GM23338 (cell line): ENCODE data around the gene EML1. TPM values are rescaled to one million over a fixed set of nuclear protein-coding genes. Genes with fewer than 3 reads are reported as not detected.

Experiments
- ATAC-seq: fragments of 200-7000 bp; cut with Tn5 transposase; 3 replicates; pipeline ENCODE4 v1.9.1; 2020
- DNase-seq: peaks from one replicate; pipeline ENCODE4 v3.0.0-alpha.2; 2015; ENCODE audit warnings: low spot score
- H2AFZ ChIP-seq: fragments of 200-600 bp; sonication (generic); 2 replicates; pipeline ENCODE4 v1.8.0; 2016; ENCODE audit warnings: antibody characterized with exemption, mild to moderate bottlenecking, moderate library complexity
- H3F3A ChIP-seq: fragments of 200-600 bp; sonication (generic); replicated peaks from 2 replicates; pipeline ENCODE4 v1.8.0; 2017; ENCODE audit warnings: antibody characterized with exemption, mixed run types, low read depth
- H3K27ac ChIP-seq: fragments of 200-600 bp; sonication (generic); 2 replicates; pipeline ENCODE4 v1.6.1; 2016; ENCODE audit warnings: low read depth
- H3K27me3 ChIP-seq: fragments of 200-600 bp; sonication (generic); 2 replicates; pipeline ENCODE4 v1.8.0; 2016; ENCODE audit warnings: mild to moderate bottlenecking, mixed run types, moderate library complexity; ENCODE audit not compliant: insufficient read depth
- H3K36me3 ChIP-seq: fragments of 200-600 bp; sonication (generic); 2 replicates; pipeline ENCODE4 v1.8.0; 2016; ENCODE audit warnings: mild to moderate bottlenecking; ENCODE audit not compliant: insufficient read depth
- H3K4me1 ChIP-seq: fragments of 200-600 bp; sonication (generic); 2 replicates; pipeline ENCODE4 v1.8.0; 2016; ENCODE audit warnings: mild to moderate bottlenecking, moderate library complexity; ENCODE audit not compliant: insufficient read depth
- H3K4me2 ChIP-seq: fragments of 200-600 bp; sonication (generic); 2 replicates; pipeline ENCODE4 v1.7.1; 2017; ENCODE audit warnings: mixed run types
- H3K4me3 ChIP-seq: fragments of 200-600 bp; sonication (generic); 2 replicates; pipeline ENCODE4 v1.6.1; 2016; ENCODE audit warnings: mixed run types
- H3K79me2 ChIP-seq: fragments of 200-600 bp; sonication (generic); replicated peaks from 2 replicates; pipeline ENCODE4 v1.8.0; 2017; ENCODE audit warnings: mild to moderate bottlenecking; ENCODE audit not compliant: insufficient read depth
- H3K9me2 ChIP-seq: fragments of 200-600 bp; sonication (generic); 2 replicates; pipeline ENCODE4 v1.8.0; 2017; ENCODE audit not compliant: insufficient read depth
- H4K20me1 ChIP-seq: fragments of 200-600 bp; sonication (generic); replicated peaks from 2 replicates; pipeline ENCODE4 v1.8.0; 2017; ENCODE audit warnings: mild to moderate bottlenecking; ENCODE audit not compliant: insufficient read depth
- H3K27ac Mint-ChIP-seq: 2 replicates; pipeline ENCODE4 v1.8.0; 2020; ENCODE audit warnings: inconsistent platforms, mild to moderate bottlenecking, moderate library complexity, mixed read lengths
- H3K27me3 Mint-ChIP-seq: 3 replicates; pipeline ENCODE4 v1.8.0; 2022; ENCODE audit warnings: low read depth, mild to moderate bottlenecking, moderate library complexity, mixed read lengths, inconsistent platforms; ENCODE audit not compliant: insufficient read depth, poor library complexity
- H3K36me3 Mint-ChIP-seq: 3 replicates; pipeline ENCODE4 v1.8.0; 2021; ENCODE audit warnings: low read depth, mild to moderate bottlenecking, inconsistent platforms, moderate library complexity, mixed read lengths
- H3K4me1 Mint-ChIP-seq: 3 replicates; pipeline ENCODE4 v1.8.0; 2020; ENCODE audit warnings: mild to moderate bottlenecking, inconsistent platforms, mixed read lengths
- H3K4me3 Mint-ChIP-seq: 3 replicates; pipeline ENCODE4 v1.8.0; 2021; ENCODE audit warnings: moderate library complexity, mild to moderate bottlenecking, inconsistent platforms, mixed read lengths
- H3K9me3 Mint-ChIP-seq: 3 replicates; pipeline ENCODE4 v1.8.0; 2020; ENCODE audit warnings: moderate library complexity, mild to moderate bottlenecking, inconsistent platforms, mixed read lengths
- CREB1 ChIP-seq: fragments of 250-450 bp; sonication (Bioruptor Pico); IDR thresholded peaks from 2 replicates; pipeline ENCODE4 v1.5.0; 2020; ENCODE audit warnings: low read depth, mild to moderate bottlenecking, moderate library complexity
- CTCF ChIP-seq, 2 experiments: fragments of 200-600 bp in 1 of 2; sonication (generic) in 1 of 2; conservative IDR thresholded peaks; 2 replicates each; pipeline versions ENCODE4 v1.5.1 to v1.6.1; 2016 to 2017; ENCODE audit warnings: antibody characterized with exemption in 2 of 2, low read depth in 2 of 2, mild to moderate bottlenecking in 2 of 2, moderate library complexity in 1 of 2
- ETS1 ChIP-seq: IDR thresholded peaks from 2 replicates; pipeline ENCODE4 v1.6.1; 2016; ENCODE audit warnings: antibody characterized with exemption
- EZH2 ChIP-seq: fragments of 200-600 bp; sonication (generic); IDR thresholded peaks from one replicate; pipeline ENCODE4 v1.8.0; 2017; ENCODE audit warnings: antibody characterized with exemption, mild to moderate bottlenecking, low read depth; ENCODE audit not compliant: unreplicated experiment
- EZH2phosphoT487 ChIP-seq: fragments of 200-600 bp; sonication (generic); IDR thresholded peaks from one replicate; pipeline ENCODE4 v1.8.1; 2018; ENCODE audit warnings: antibody characterized with exemption; ENCODE audit not compliant: unreplicated experiment
- JUNB ChIP-seq: IDR thresholded peaks from one replicate; pipeline ENCODE4 v1.6.1; 2016; ENCODE audit warnings: antibody characterized with exemption; ENCODE audit not compliant: unreplicated experiment
- NANOG ChIP-seq: IDR thresholded peaks from 2 replicates; pipeline ENCODE4 v1.6.1; 2016; ENCODE audit warnings: antibody characterized with exemption, borderline replicate concordance
- POLR2AphosphoS5 ChIP-seq: IDR thresholded peaks from 2 replicates; pipeline ENCODE4 v1.6.1; 2016; ENCODE audit warnings: antibody characterized with exemption, low read depth
- ZNF114 ChIP-seq: fragments of 250-450 bp; sonication (Bioruptor Pico); IDR thresholded peaks from 2 replicates; pipeline ENCODE4 v1.5.0; 2020; ENCODE audit warnings: mild to moderate bottlenecking, moderate library complexity
- ZNF331 ChIP-seq: fragments of 250-450 bp; sonication (Bioruptor Pico); IDR thresholded peaks from 2 replicates; pipeline ENCODE4 v1.5.0; 2020; ENCODE audit warnings: low read depth, mild to moderate bottlenecking, moderate library complexity
- ZNF462 ChIP-seq: fragments of 250-450 bp; sonication (Bioruptor Pico); IDR thresholded peaks from 2 replicates; pipeline ENCODE4 v1.5.0; 2020; ENCODE audit warnings: mild to moderate bottlenecking, moderate library complexity
- polyA plus RNA-seq: library from polyadenylated mRNA; unstranded; fragments of >200 nt; fragmentation: Nextera tagmentation; extraction: Ambion mirVana; gene quantifications from 2 replicates; pipeline ENCODE4 v1.2.1, GENCODE V29; 2016
- total RNA-seq: library from RNA; depleted of rRNA; stranded (reverse); fragments of >200 nt; shearing (Covaris generic); gene quantifications from 2 replicates; pipeline ENCODE4 v1.2.3, GENCODE V29; 2014

EML1 gene
- total and polyA plus RNA-seq, 2 experiments from 2014 or later, result 7.0 to 18.1 TPM

GRCh38 chr14:99745307-99745951, 47.8 kb upstream of the EML1 start (continued):
- TF ChIP-seq CREB1 (CRISPR knock-in tag) (no peak), POLR2AphosphoS5 (no peak), ZNF114 (no peak), JUNB (no peak), EZH2phosphoT487 (no peak), ETS1 (no peak)

GRCh38 chr14:99747167-99747566, 46.0 kb upstream of the EML1 start:
- H3F3A ChIP-seq, result no peaks in the 10 kb centered on the region
- no peaks in the 10 kb centered on the region for H3K27me3 ChIP-seq
- no peak overlapping the region for H2AFZ ChIP-seq
- no peak overlapping the region for H3K4me3 Mint-ChIP-seq
- no peaks in the 10 kb centered on the region for H3K9me2 ChIP-seq
- H3K4me3 ChIP-seq, result no peak overlapping the region
- no peak overlapping the region for H3K27ac ChIP-seq
- DNase-seq (no peak), ATAC-seq (no peak)
- no peaks in the 10 kb centered on the region for H3K79me2 ChIP-seq
- H4K20me1 ChIP-seq, result no peaks in the 10 kb centered on the region
- no peak for TF ChIP-seq CREB1 (CRISPR knock-in tag)
- TF ChIP-seq ZNF462 (CRISPR knock-in tag), result no peak
- no peak for TF ChIP-seq EZH2phosphoT487
- TF ChIP-seq EZH2, result no peak
- no peak for TF ChIP-seq NANOG
- TF ChIP-seq ZNF331 (CRISPR knock-in tag), result no peak
- no peak for TF ChIP-seq ETS1
- no peak for TF ChIP-seq CTCF (conservative IDR thresholded peaks at IDR 0.05; ENCODE audit: low read depth in 2 of 2)
- H3K27me3 Mint-ChIP-seq, result peaks cover 8% of the 10 kb centered on the region
- H3K36me3 Mint-ChIP-seq, result no peaks in the 10 kb centered on the region
- H3K9me3 Mint-ChIP-seq, result peaks cover 2% of the 10 kb centered on the region; the same call in 1 of the 3 replicates
- peaks cover 32% of the 10 kb centered on the region for H3K4me1 ChIP-seq
- no peak overlapping the region for H3K27ac Mint-ChIP-seq
- H3K4me2 ChIP-seq, result no peak overlapping the region
- H3K36me3 ChIP-seq, result no peaks in the 10 kb centered on the region
- H3K4me1 Mint-ChIP-seq, result peaks cover 38% of the 10 kb centered on the region
